NK-92 (cell line): ENCODE data around the gene VTCN1.
"Not testable (repeated sequence)": the region's sequence is repeated elsewhere in the genome, so short reads cannot be mapped to it uniquely, and the experiment has no call there.

ENCODE experiments used
- DNase-seq: peaks from one replicate; lab custom pipeline; 2025; ENCODE audit not compliant: unreplicated experiment; lab: John Stamatoyannopoulos, UW

VTCN1 gene

GRCh38 chr1:117210831-117211261 lies at the start of gene VTCN1:
Gene VTCN1, minus strand, starts transcription at chr1:117210927. Its CDS starts 72 bp downstream, at chr1:117210855.
- no peak for DNase-seq

GRCh38 chr1:117258791-117259190 lies 48.1 kb upstream of the VTCN1 start:
- no peak for DNase-seq

GRCh38 chr1:117258075-117258474 lies 47.3 kb upstream of the VTCN1 start:
- not testable (repeated sequence) for DNase-seq

GRCh38 chr1:117257291-117257690 lies 46.6 kb upstream of the VTCN1 start:
- no peak for DNase-seq

- DNase-seq = no peak
Measured at GRCh38 chr1:117250061-117250606, 39.4 kb upstream of the VTCN1 start.

GRCh38 chr1:117244971-117245370 lies 34.2 kb upstream of the VTCN1 start:
- DNase-seq = no peak

- DNase-seq = no peak
Measured at GRCh38 chr1:117244306-117244705, 33.6 kb upstream of the VTCN1 start.

GRCh38 chr1:117241512-117241911 lies 30.8 kb upstream of the VTCN1 start:
- no peak for DNase-seq

GRCh38 chr1:117240547-117240946 lies 29.8 kb upstream of the VTCN1 start:
- DNase-seq = no peak

- no peak for DNase-seq
Measured at GRCh38 chr1:117239467-117239866, 28.7 kb upstream of the VTCN1 start.

- DNase-seq = no peak
Measured at GRCh38 chr1:117237726-117238381, 27.1 kb upstream of the VTCN1 start.

- no peak for DNase-seq
Measured at GRCh38 chr1:117235863-117236465, 25.2 kb upstream of the VTCN1 start.

GRCh38 chr1:117232531-117232930 lies 21.8 kb upstream of the VTCN1 start:
- no peak for DNase-seq

- no peak for DNase-seq
Measured at GRCh38 chr1:117231748-117232373, 21.1 kb upstream of the VTCN1 start.

GRCh38 chr1:117231312-117231711 lies 20.6 kb upstream of the VTCN1 start:
- DNase-seq = no peak

- DNase-seq = no peak
Measured at GRCh38 chr1:117229217-117229616, 18.5 kb upstream of the VTCN1 start.

GRCh38 chr1:117225931-117226330 lies 15.2 kb upstream of the VTCN1 start:
- no peak for DNase-seq

- DNase-seq = no peak
Measured at GRCh38 chr1:117216718-117217117, 6.0 kb upstream of the VTCN1 start.

- DNase-seq = no peak
Measured at GRCh38 chr1:117215733-117216462, 5.2 kb upstream of the VTCN1 start.

- no peak for DNase-seq
Measured at GRCh38 chr1:117215019-117215418, 4.3 kb upstream of the VTCN1 start.

- no peak for DNase-seq
Measured at GRCh38 chr1:117213046-117213445, 2.3 kb upstream of the VTCN1 start.
